Stimulated activated CD8-positive, alpha-beta memory T cell treated with anti-CD3 and anti-CD28 coated beads, Interleukin-4, amount 100 ng/mL, for 1 hour (primary cell): ENCODE data around the gene TNKS1BP1.
"Not testable (repeated sequence)": the region's sequence is repeated elsewhere in the genome, so short reads cannot be mapped to it uniquely, and the experiment has no call there.

Experiments used
- DNase-seq, 2 donors: peaks; one replicate each; pipeline ENCODE4 v3.0.0-alpha.2; 2020; ENCODE audit warnings: low read depth in 2 of 2, low spot score in 1 of 2

TNKS1BP1 gene

DNA sequence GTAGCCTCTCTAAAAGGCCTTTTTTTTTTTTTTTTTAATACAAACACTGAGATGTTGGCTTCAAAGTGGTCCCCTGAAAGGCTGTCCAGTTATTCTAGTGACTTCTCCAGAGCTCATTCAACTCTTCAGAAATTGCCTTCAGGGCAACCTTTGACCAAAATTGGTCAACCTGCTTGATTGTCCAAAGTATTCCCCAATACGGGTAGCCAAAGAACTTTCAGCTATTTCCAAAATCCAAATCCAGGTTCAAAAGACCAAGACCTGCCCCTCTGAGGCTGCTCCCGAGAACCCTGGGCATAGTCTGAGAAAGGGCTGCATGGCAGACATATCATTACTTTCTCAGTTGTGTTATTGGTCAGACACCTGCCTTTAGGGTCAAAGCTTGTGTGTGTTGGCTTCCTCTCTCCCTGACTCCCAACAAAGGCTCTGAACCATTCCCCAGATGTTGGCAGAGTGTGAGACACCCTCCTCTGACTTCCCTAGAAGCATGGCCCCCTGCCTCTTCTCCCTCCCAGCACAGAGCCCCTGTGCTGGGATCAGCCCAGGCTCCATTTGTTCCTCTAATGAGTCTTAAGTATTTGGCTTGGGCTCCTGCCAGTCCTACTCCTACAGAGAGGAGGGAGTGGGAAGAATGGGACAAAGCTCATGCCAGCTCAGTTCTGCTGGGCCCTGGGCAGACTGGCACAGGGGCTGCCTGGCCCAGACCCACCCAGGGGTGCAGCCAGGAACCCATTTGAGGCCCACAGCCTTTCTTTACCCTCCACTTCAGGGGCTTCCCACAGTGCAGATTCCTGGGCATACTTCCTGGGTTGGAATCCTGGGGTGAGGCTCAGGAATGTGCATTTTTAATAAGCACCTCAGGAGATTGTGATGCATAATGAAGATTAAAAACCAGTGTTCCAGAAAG lies 30.3 kb downstream of the TNKS1BP1 start:
- DNase-seq, result no peak

DNA sequence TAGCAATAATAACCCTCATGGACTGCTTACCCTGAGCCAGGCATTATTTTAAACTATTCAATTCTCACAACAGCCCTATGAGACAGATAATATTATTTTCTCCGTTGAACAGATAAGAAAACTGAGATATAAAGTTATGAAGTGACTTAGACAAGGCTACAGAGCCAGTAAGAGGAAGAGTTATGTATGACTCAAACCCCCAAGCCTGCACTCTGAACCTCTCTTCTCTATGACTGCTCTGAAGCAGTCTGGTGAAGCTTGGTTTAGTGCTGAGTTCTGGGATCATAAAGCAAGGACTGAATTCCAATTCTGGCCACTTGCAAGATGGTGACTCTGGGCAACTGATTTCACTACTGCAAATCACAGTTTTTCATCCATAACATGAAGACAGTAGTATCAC lies 34.5 kb downstream of the TNKS1BP1 start:
- DNase-seq, result no peak

GRCh38 chr11:57288771-57289579 lies 35.8 kb downstream of the TNKS1BP1 start:
- no peak for DNase-seq

DNA sequence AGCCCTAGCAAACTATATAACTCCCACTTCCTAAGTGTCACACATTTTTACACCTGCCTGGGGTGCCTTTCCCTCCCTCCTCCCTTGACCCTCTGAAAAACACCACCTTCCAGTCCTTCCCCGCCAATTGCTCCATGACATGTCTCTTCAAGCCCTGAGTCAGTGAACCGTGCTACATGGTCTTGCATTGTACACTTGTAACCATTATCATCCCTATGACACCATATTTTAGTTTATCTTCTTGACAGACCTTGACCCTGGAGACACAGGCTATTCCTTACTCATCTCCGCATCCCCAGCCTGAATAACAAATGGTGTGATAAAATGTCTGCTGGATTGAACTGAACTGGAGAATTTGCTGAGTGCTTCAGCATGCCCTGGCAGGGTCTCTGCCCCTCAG lies 36.9 kb downstream of the TNKS1BP1 start:
- DNase-seq, result no peak

DNA sequence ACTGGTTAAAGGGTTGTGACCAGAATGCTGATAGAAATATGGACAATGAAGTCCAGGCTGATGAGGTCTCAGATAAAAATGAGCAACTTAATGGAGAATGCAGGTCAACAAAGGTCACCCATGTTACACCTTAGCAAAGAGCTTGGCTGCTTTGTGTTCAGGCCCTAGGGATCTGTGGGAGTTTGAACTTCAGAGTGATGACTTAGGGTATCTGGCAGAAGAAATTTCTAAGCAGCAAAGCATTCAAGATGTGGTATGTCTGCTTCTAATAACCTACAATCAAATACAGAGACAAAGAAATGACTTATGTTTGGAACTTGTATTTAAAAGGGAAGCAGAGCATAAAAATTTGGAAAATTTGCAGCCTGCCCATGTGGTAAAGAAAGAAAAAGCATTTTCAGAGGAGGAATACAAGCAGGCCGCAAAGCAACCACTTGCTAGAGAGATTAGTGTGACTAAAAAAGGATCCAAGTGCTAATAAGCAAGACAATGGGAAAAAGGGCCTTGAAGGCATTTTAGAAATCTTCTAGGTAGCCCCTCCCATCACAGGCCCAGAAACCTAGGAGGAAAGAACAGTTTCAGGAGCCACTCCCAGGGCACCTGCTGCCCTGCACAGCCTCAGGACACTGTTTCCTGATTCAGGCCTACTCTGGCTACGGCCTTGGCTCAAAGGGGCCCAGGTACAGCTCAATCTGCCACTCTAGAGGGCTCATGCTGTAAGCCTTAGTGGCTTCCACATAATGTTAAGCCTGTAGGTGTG lies 41.3 kb downstream of the TNKS1BP1 start:
- DNase-seq, result no peak

DNA sequence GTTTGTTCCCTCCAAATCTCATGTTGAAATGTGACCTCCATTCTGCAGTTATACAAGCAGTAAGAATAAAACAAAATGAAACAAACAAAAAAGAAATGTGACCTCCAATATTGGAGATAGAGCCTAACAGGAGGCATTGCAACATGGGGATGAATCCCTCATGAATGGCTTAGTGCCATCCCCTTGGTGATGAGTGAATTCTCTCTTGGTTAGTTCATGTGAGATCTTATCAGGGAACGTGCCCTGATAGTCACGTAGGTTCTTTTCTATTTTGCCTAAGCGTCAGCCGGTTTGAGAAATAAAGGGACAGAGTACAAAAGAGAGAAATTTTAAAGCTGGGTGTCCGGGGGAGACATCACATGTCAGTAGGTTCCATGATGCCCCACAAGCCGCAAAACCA lies 43.2 kb downstream of the TNKS1BP1 start:
- DNase-seq, result not testable (repeated sequence)

DNA sequence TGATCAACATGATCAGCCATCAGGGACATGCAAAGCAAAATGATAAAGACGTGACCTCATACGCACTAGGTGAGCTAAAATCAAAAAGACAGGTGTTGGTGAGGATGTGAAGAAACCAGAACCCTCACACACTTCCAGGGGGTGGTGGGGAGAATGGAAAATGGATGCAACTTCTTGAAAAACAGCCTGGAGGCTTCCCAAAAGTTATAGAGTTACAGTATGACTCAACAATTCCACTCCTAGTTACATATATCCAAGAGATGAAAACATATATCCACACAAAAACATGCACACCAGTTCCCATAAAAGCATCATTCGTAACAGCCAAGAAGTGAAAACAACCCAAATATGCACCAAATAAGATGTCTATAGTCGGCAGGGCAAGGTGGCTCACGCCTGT lies 45.6 kb downstream of the TNKS1BP1 start:
- DNase-seq, result no peak

DNA sequence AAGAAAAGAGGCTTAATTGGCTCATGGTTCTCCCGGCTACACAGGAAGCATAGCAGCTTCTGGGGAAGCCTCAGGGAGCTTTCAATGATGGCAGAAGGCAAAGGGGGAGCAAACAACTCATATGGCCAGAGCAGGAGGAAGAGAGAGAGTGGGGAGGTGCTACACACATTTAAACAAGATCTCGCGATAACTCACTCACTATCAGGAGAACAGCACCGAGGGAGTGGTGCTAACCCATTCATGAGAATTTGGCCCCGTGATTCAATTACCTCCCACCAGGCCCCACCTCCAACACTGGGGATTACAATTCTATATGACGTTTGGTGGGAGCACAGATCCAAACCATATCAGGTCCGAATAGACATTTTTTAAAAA lies 46.0 kb downstream of the TNKS1BP1 start:
- DNase-seq, result no peak

DNA sequence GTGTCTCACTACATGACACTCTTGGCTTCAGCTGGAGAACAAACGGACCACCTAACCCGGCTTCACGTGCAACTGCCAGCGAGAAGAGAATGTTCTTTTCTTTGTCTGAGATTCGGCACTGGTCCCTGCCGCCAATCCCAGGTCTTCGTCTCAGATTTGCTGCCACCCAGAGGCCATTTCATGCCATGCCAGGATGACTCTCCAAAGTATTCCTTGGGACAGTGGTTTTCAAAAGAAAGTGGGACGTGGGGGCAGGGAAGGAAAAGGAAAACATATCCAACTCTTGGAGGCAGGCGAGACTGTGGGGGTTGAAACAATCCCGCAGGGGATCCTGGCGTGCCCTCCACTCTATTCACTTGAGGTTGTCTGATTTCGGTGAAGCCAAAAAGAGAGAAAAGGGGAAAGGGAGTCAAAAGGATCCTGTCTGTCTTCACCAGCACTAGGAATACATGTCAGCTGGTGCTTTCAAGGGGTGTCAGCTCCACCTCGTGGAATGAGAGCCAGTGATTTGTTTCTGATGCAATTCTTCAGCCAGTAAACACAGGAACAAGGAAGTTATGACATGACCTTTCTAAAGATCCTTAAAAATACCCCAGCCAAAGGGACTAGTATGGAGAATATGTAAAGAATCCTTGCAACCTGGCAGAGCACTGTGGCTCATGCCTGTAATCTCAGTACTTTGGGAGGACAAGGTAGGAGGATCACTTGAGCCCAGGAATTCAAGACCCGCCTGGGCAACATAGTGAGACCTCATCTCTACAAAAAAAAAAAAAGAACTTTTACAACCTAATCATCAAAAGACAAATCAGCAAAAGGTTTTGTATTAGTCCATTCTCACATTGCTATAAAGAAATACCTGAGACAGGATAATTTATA lies 46.7 kb downstream of the TNKS1BP1 start:
- DNase-seq, result no peak

DNA sequence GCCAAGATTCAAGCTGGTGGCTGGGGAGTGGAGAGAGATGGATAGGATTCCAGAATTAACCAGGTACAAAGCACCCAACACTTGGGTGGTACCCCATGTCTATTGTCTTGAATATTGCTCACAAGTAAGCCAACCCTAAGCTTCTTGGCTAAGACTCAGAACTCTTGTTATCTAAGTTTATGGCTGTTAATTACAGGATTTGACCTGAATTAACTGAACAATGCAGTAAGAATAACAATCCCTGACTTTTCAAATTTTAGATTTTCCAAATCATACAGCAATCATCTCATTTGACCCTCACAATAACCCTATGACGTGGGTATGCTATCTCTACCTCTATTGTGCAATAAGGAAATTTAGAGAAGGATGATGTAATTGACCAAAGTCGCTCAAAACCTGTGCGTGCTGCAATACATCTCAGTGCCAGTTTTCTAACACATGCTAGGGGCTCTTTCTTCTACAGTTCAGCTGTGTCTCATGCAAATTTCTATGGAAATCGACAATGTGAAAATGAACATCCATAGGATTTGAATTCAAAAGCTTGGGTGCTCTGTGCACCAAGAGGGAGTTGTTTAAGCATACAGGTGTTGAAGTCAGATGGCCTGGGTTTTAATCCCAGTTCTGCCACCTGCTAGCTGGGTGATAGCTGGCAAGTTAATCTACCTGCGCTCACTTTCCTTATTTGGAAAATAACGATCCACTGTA lies 47.6 kb downstream of the TNKS1BP1 start:
- DNase-seq, result no peak

DNA sequence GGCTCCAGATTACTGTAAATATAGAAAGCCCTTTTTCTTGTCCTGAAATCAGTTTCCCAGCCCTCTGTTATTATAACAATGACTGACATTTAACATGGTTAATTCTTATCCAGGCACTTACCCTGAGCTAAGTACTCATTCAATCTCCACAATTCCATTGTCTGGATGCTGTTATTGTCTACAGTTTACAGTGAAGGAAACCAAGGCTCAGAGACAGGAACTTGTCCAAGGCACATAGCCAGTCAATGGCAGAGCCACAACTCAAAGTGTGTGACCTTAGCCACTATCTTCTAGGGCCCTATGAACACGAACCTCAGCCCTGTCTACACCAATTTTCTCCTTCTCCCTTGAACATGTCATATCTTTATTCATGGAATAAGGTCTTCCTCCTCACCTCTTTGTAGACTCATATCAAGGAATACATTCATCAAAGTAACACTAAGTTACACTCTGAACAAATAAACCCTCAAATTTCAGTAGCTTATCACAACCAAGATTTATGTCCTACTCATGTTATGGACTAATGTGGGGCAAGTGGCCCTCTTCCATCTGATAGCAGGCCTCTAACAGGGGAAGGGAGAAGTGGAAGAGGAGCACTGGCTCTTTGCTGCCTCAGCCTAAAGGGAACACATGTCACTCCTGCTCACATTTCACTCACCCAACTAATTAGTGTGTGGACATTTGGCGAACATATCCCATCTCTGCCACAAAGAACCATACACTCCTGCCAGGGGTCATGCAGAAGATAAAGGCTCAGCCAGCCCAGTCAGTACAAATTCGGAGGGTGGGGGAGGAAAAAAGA lies 48.4 kb downstream of the TNKS1BP1 start:
- no peak for DNase-seq

DNA sequence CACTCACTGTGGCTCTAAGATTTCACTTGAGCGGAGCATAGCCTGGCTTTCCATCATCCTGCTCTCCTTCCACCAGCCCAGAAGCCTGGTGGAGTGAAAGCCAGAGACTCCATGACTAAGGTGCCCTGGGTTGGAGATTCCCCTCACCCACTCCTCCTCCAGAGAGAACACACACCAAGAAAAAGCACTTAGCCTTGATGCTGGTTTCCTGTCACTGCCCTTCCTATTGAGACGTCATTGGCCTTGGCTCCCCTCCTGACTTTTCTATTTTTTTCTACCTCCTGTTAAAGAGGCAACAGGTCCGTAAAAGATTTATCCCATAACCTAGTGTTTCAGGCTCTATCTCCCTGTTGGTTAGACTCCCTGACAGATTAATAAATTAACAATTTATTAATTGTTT lies 49.2 kb downstream of the TNKS1BP1 start:
- no peak for DNase-seq

- DNase-seq, result no peak
Observed at GRCh38 chr11:57274904-57275498, 49.8 kb downstream of the TNKS1BP1 start.

DNA sequence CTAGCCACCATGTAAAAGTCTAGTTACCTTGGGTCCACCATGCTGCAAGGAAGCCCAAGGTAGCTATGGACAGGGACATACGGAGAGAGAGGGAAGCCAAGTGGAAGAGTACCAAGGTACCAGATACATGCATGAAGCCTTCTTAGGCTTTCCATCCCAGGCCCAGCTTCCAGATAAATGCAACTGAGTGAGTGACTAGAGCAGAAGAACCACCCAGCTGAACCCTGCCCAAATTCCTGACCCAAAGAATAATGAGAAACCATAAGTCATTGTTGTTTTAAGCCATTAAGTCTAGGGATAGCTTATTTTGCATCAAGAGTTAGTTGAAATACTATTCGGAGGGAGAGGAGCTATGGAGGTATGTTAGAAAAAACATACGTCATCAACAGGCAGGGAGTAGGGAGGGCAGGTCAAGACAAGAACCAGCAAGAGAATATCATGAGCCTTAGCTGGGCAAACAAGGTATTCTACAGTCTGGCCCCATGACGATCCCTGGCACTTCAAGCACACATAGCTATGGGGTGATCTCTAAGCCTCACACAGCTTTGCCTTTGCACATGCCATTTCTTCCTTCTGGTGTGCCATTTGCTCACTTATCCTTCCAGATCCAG lies 51.2 kb downstream of the TNKS1BP1 start:
- DNase-seq, result no peak

- no peak for DNase-seq
Observed at GRCh38 chr11:57269571-57270021, 55.2 kb downstream of the TNKS1BP1 start.

DNA sequence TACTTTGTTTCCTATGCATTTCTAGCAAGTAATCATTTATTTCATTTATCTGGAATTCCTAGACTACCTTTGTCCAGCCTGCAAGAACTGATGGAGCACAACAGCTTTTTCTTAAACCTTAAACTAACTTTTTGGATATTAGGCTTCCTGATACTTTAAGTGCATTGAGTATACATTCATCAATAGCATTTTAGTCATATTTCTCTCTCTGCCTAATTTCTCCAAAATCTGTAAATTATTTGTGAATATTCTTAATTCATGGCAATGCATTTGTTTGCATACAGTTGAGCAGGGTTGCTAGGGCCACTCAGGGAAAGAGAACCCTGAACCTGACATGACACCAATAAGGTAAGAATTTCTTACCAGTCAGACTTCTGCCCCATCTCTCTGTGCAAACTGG lies 58.6 kb downstream of the TNKS1BP1 start:
- no peak for DNase-seq

DNA sequence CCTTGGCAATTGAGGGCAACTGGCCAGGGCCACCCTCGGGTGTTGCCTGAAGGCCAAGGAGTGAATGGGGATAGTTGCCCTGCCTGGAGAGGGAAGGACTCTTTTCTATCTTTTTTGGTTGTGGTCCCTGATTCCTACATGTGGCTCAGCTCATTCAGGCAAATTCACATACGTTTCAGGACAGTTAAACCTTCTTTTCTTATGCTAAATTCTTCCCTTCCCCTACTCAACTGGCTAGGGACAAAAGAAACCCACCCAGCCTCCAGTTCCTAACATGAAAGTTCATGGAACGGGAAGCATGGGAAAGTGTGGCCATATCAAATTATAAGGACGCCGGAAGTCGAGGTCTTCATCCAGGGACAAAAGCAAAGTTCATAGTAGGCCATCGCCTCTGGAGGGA lies 61.4 kb downstream of the TNKS1BP1 start:
- DNase-seq, result no peak

DNA sequence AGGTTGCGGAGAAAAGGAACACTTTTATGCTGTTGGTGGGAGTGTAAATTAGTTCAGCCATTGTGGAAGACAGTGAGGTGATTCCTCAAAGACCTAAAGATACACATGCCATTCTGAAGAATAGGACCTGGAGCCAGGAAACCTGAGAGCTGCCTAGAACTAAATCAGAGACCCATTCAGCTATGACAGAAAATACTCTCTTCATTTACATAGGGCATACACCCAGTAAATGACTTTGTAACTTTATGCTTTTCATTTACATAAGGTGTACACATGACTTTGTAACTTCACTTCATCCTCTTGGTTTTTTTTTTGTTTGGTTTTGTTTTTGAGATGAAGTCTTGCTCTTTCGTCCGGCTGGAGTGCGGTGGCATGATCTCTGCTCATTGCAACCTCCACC lies 62.6 kb downstream of the TNKS1BP1 start:
- no peak for DNase-seq
